OCI-LY1 (cell line): ENCODE data around the gene FASN.

Source experiments
- H2AFZ ChIP-seq: fragments of 200-600 bp; sonication (generic), shearing (Covaris generic); 2 replicates; pipeline ENCODE4 v1.6.0; 2014; ENCODE audit warnings: antibody characterized with exemption, mild to moderate bottlenecking, low read length
- H3F3A ChIP-seq: fragments of 200-600 bp; sonication (generic), shearing (Covaris generic); 2 replicates; pipeline ENCODE4 v1.6.0; 2014; ENCODE audit warnings: mild to moderate bottlenecking, antibody characterized with exemption, low read length, moderate library complexity; ENCODE audit not compliant: insufficient read depth
- H3K27ac ChIP-seq: fragments of 200-600 bp; sonication (generic); 2 replicates; pipeline ENCODE4 v1.5.1; 2014; ENCODE audit warnings: low read length, mixed run types, mild to moderate bottlenecking, low read depth; ENCODE audit not compliant: poor library complexity, severe bottlenecking
- H3K27me3 ChIP-seq: fragments of 200-600 bp; sonication (generic); 2 replicates; pipeline ENCODE4 v1.6.0; 2014; ENCODE audit warnings: antibody characterized with exemption, mild to moderate bottlenecking, low read length, moderate library complexity; ENCODE audit not compliant: insufficient read depth
- H3K36me3 ChIP-seq: fragments of 200-600 bp; sonication (generic); 2 replicates; pipeline ENCODE4 v1.6.1; 2014; ENCODE audit warnings: mild to moderate bottlenecking, antibody characterized with exemption, low read length, moderate library complexity, mixed read lengths; ENCODE audit not compliant: insufficient read depth
- H3K4me1 ChIP-seq: fragments of 200-600 bp; sonication (generic); 2 replicates; pipeline ENCODE4 v1.5.1; 2014; ENCODE audit warnings: mild to moderate bottlenecking, low read length, moderate library complexity; ENCODE audit not compliant: insufficient read depth, severe bottlenecking
- H3K4me2 ChIP-seq: fragments of 200-600 bp; sonication (generic), shearing (Covaris generic); 2 replicates; pipeline ENCODE4 v1.6.1; 2014; ENCODE audit warnings: low read length
- H3K4me3 ChIP-seq: fragments of 200-600 bp; sonication (generic); 2 replicates; pipeline ENCODE4 v1.5.1; 2014; ENCODE audit warnings: low read length, low read depth, mild to moderate bottlenecking, mixed read lengths; ENCODE audit not compliant: poor library complexity, severe bottlenecking
- H3K79me2 ChIP-seq: fragments of 200-600 bp; shearing (Covaris generic); 2 replicates; pipeline ENCODE4 v1.6.1; 2016; ENCODE audit warnings: mixed run types, low read length, mixed read lengths; ENCODE audit not compliant: insufficient read depth
- H3K9ac ChIP-seq: fragments of 200-600 bp; sonication (generic), shearing (Covaris generic); 2 replicates; pipeline ENCODE4 v1.6.1; 2014; ENCODE audit warnings: mild to moderate bottlenecking, low read length, mixed read lengths
- H3K9me2 ChIP-seq: fragments of 200-600 bp; sonication (generic), shearing (Covaris generic); 2 replicates; pipeline ENCODE4 v1.6.1; 2014; ENCODE audit warnings: low read depth, mild to moderate bottlenecking, low read length, mixed read lengths
- H3K9me3 ChIP-seq: fragments of 200-600 bp; shearing (Covaris generic); 2 replicates; pipeline ENCODE4 v1.6.1; 2014; ENCODE audit warnings: low read length, mixed read lengths
- H4K20me1 ChIP-seq: fragments of 200-600 bp; sonication (generic), shearing (Covaris generic); 2 replicates; pipeline ENCODE4 v1.6.0; 2016; ENCODE audit warnings: mild to moderate bottlenecking, low read length; ENCODE audit not compliant: insufficient read depth
- CTCF ChIP-seq: fragments of 200-600 bp; sonication (generic), shearing (Covaris generic); IDR thresholded peaks from 2 replicates; pipeline ENCODE4 v1.5.1; 2017; ENCODE audit warnings: mild to moderate bottlenecking, antibody characterized with exemption, low read length, moderate library complexity, mixed read lengths
- EZH2 ChIP-seq: fragments of 200-600 bp; sonication (generic), shearing (Covaris generic); IDR thresholded peaks from 2 replicates; pipeline ENCODE4 v1.8.0; 2017; ENCODE audit warnings: borderline replicate concordance, mixed run types, mild to moderate bottlenecking, antibody characterized with exemption, low read length, moderate library complexity, mixed read lengths

FASN gene

GRCh38 chr17:82118815-82119380 lies 20.9 kb upstream of the FASN start:
- Histone ChIP-seq H3K9me2 (no peaks in the 10 kb centered on the region), H3K36me3 (no peaks in the 10 kb centered on the region; the same call in 1 of the 2 replicates), H3K4me1 (no peaks in the 10 kb centered on the region), H3K4me3 (no peak overlapping the region), H3K79me2 (no peaks in the 10 kb centered on the region), H4K20me1 (no peaks in the 10 kb centered on the region), H3K9ac (no peak overlapping the region), H2AFZ (no peak overlapping the region), H3K27me3 (peaks cover 21% of the 10 kb centered on the region; the same call in 1 of the 2 replicates), H3K4me2 (no peak overlapping the region), H3F3A (no peaks in the 10 kb centered on the region), H3K9me3 (no peaks in the 10 kb centered on the region), H3K27ac (no peak overlapping the region)
- no peak for TF ChIP-seq EZH2
- TF ChIP-seq CTCF = no peak

- Histone ChIP-seq H3K27ac (no peak overlapping the region), H3K79me2 (no peaks in the 10 kb centered on the region), H3K36me3 (no peaks in the 10 kb centered on the region; the same call in 1 of the 2 replicates), H3K27me3 (peaks cover 24% of the 10 kb centered on the region), H3K9ac (no peak overlapping the region), H4K20me1 (no peaks in the 10 kb centered on the region), H3K4me3 (no peak overlapping the region), H3K9me3 (no peaks in the 10 kb centered on the region), H2AFZ (no peak overlapping the region), H3K4me2 (no peak overlapping the region), H3F3A (no peaks in the 10 kb centered on the region), H3K9me2 (no peaks in the 10 kb centered on the region), H3K4me1 (no peaks in the 10 kb centered on the region)
- no peak for TF ChIP-seq CTCF
- TF ChIP-seq EZH2 = no peak
Observed at GRCh38 chr17:82118168-82118814, 20.3 kb upstream of the FASN start.

- Histone ChIP-seq H3K36me3 (no peaks in the 10 kb centered on the region; the same call in 1 of the 2 replicates), H3K4me2 (no peak overlapping the region)
- TF ChIP-seq EZH2 = no peak
Observed at GRCh38 chr17:82117139-82118090, 19.4 kb upstream of the FASN start.

More at GRCh38 chr17:82117139-82118090, 19.4 kb upstream of the FASN start:
- Histone ChIP-seq H3K4me3 (no peak overlapping the region), H3K79me2 (no peaks in the 10 kb centered on the region), H3K9me2 (no peaks in the 10 kb centered on the region), H3K4me1 (no peaks in the 10 kb centered on the region), H3K9ac (no peak overlapping the region), H3K27me3 (peaks cover 30% of the 10 kb centered on the region), H4K20me1 (no peaks in the 10 kb centered on the region), H3K9me3 (no peaks in the 10 kb centered on the region), H2AFZ (no peak overlapping the region), H3K27ac (no peak overlapping the region), H3F3A (no peaks in the 10 kb centered on the region)
